ENCODE results near the gene ARHGAP15.

DNA sequence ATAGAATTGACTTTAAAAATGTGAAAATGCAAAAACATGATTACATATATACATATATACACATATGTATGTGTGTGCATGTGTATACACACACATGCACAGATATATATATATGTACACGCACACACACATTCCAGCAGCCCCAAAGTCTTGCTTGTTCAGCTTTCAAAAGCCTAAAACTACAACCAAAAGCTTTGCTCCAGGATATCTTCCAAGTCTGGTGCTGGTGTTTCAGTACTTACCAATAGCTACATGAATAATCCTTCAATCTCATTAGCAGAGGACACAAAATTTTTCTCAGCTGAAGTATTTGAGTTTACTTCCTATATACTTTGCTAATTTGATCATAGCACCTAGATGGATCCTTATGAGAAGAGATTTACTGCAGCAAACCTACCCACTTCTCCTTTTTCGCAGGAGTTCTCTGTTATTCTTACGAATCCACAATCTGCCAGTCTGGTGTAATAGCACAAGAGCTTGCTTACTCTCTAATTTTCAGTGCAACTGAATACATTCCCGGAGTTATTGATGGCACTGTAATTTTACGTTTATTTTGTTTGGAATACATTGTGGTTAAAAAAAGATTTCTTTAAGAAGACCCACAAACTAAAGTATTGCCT lies 553.3 kb downstream of the ARHGAP15 start:
- TF ChIP-seq POLR2A (IDR thresholded peaks at IDR 0.05; ENCODE audit: low read length): no peak
- TF ChIP-seq GATA1 (IDR thresholded peaks at IDR 0.05; ENCODE audit: low read depth, low read length): no peak

Measured in erythroblast (primary cell).